Heart left ventricle (tissue), 13 donors: ENCODE measurements around the gene SLC38A11.

ENCODE experiments used
- POLR2A ChIP-seq, 2 donors: fragments of 450-650 bp; IDR thresholded peaks; one replicate each; pipeline ENCODE4 v1.6.1; 2017; ENCODE audit warnings: antibody characterized with exemption in 2 of 2, mild to moderate bottlenecking in 2 of 2, moderate library complexity in 2 of 2
- TF ChIP-seq, protein P1 (sequence below), 12 donors: fragments of 200-600 bp; sonication (generic) in 4 of 12; IDR thresholded peaks; one replicate each; pipeline versions ENCODE4 v1.5.0 to v1.8.0; 2018 to 2022; ENCODE audit warnings: antibody characterized with exemption in 12 of 12, mild to moderate bottlenecking in 5 of 12
- donor health status: ischemic (EF 13 %, LVEDD 7.1; RV severe dilation, severe dysfunction).
- donor health status: DM: no; HTN: yes; CAD: no.
- donor health status: DM: no; HTN: no; CAD: no.
- donor health status: ischemic (EF 25% LVEDD 6.9; RV normal size, moderate dysfunction).
- donor health status: ischemic (EF 25% LVEDD 5.7; RV mildly dilated, moderate dysfunction).
- donor health status: ischemic (EF 35%, LVEDD 5.7; RV mildly dilated, moderate dysfunction).
- donor health status: nonischemic (EF 11% LVEDD 7.7; RV severe dilation, severe dysfunction).
- donor health status: DM: yes; HTN: yes; CAD: no.
- donor health status: PGD.
- donor health status: ischemic (EF 29% LVEDD 5.4; RV normal size, mild dysfunction).
- donor health status: nonischemic (EF 23%, LVEDD 6.1; RV moderate dilation, normal function).

DNA sequence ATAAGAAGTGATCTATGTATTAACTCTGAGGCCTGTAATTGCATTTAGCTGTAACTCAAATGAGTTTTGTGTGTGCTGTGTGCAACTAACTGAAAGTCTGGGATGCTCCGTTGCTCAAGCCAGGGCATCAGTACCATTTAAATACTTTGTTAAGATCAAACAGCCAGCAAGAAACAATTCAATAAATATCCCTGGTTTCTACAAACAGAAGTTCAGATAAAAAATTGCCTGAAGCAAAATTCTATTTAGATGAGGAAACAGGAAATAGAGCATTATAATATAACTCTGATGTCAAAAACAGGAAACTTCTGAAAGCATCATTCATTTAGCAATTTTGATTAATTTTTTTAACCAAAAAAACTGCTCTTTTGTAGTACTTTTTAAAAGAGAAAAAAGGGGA is 18.9 kb upstream of the SLC38A11 start:
- no peak for TF ChIP-seq POLR2A (IDR thresholded peaks at IDR 0.05)
- TF ChIP-seq, protein P1, sequence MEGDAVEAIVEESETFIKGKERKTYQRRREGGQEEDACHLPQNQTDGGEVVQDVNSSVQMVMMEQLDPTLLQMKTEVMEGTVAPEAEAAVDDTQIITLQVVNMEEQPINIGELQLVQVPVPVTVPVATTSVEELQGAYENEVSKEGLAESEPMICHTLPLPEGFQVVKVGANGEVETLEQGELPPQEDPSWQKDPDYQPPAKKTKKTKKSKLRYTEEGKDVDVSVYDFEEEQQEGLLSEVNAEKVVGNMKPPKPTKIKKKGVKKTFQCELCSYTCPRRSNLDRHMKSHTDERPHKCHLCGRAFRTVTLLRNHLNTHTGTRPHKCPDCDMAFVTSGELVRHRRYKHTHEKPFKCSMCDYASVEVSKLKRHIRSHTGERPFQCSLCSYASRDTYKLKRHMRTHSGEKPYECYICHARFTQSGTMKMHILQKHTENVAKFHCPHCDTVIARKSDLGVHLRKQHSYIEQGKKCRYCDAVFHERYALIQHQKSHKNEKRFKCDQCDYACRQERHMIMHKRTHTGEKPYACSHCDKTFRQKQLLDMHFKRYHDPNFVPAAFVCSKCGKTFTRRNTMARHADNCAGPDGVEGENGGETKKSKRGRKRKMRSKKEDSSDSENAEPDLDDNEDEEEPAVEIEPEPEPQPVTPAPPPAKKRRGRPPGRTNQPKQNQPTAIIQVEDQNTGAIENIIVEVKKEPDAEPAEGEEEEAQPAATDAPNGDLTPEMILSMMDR (IDR thresholded peaks at IDR 0.05) = no peak
